ENCODE data around the gene LPP. TPM values are rescaled to one million over a fixed set of nuclear protein-coding genes. Genes with fewer than 3 reads are reported as not detected.

LPP gene
- total RNA-seq, 1 donor from 2014 or later = 132 TPM

DNA sequence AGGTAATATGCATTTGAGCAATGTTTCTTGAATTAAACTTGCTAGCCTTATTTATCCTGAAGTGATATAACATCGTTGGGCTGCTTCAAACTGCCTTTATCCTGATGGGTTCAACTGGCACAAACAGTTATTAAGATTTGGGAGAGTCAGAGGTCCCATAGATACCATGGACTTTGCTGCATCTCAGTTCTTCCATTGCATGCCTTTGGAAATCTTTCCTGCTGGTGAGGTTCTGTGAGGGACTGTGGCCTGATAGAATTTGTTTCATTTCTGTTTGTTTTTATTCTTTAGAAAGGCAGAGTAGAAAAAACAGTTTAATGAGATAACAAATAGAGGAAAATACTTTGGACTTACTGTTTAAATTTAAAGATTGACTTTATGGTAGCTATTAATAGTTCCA is 508.3 kb downstream of the LPP start:
- H3K27me3 Mint-ChIP-seq (ENCODE audit: low read depth) = no peaks in the 10 kb centered on the region
- peaks cover 3% of the 10 kb centered on the region for H3K36me3 Mint-ChIP-seq
- no peaks in the 10 kb centered on the region for H3K4me1 Mint-ChIP-seq
- no peak overlapping the region for H3K27ac Mint-ChIP-seq
- no peak for DNase-seq (ENCODE audit: low spot score in 2 of 2, unreplicated experiment in 2 of 2)
- H3K9me3 Mint-ChIP-seq = peaks cover 7% of the 10 kb centered on the region
- H3K4me3 Mint-ChIP-seq = no peak overlapping the region
- TF ChIP-seq, protein P1, sequence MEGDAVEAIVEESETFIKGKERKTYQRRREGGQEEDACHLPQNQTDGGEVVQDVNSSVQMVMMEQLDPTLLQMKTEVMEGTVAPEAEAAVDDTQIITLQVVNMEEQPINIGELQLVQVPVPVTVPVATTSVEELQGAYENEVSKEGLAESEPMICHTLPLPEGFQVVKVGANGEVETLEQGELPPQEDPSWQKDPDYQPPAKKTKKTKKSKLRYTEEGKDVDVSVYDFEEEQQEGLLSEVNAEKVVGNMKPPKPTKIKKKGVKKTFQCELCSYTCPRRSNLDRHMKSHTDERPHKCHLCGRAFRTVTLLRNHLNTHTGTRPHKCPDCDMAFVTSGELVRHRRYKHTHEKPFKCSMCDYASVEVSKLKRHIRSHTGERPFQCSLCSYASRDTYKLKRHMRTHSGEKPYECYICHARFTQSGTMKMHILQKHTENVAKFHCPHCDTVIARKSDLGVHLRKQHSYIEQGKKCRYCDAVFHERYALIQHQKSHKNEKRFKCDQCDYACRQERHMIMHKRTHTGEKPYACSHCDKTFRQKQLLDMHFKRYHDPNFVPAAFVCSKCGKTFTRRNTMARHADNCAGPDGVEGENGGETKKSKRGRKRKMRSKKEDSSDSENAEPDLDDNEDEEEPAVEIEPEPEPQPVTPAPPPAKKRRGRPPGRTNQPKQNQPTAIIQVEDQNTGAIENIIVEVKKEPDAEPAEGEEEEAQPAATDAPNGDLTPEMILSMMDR (IDR thresholded peaks at IDR 0.05; ENCODE audit: unreplicated experiment) = no peak

DNA sequence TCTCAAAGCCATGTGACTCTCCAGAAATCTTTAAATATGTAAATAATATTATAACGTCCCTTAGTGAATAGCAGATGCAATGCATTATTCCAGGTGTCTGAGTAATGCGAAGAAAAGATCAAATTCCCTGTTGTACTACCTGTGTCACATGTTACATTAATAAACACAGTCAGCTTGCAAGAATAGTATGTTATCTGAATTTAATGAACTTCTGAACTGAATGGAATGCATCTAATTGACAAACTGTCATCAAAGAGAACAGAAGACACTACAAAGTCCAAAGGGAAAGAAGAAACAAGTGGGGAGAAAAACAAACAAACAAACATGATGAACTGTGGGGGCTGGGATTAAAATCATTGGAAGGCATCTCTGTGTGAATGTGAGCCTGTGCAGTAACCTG is 508.8 kb downstream of the LPP start:
- no peaks in the 10 kb centered on the region for H3K4me1 Mint-ChIP-seq
- no peaks in the 10 kb centered on the region for H3K27me3 Mint-ChIP-seq (ENCODE audit: low read depth)
- H3K27ac Mint-ChIP-seq = no peak overlapping the region
- TF ChIP-seq, protein P1 (IDR thresholded peaks at IDR 0.05; ENCODE audit: unreplicated experiment) = no peak
- no peak for DNase-seq (ENCODE audit: low spot score in 2 of 2, unreplicated experiment in 2 of 2)
- peaks cover 3% of the 10 kb centered on the region for H3K36me3 Mint-ChIP-seq
- no peak overlapping the region for H3K4me3 Mint-ChIP-seq
- peaks cover 7% of the 10 kb centered on the region for H3K9me3 Mint-ChIP-seq

DNA sequence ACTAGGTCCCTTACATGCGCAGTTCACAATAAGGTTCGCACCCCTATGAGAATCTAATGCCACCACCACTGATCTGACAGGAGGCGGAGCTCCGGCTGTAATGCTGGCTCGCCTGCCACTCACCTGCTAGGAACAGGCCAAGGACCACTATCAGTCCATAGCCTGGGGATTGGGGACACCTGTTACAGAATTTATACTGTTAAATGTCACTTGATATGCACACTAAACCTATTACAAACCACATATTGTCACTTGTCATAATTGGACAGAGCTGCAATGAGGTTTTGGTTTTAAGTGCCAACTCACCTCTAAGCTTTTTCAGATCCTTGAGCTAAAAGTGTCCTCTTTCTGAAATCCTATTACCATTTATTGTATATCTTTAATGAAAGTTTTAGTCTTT is 509.9 kb downstream of the LPP start:
- Mint-ChIP-seq H3K9me3 (peaks cover 9% of the 10 kb centered on the region), H3K36me3 (peaks cover 5% of the 10 kb centered on the region), H3K27ac (no peak overlapping the region), H3K4me1 (no peaks in the 10 kb centered on the region), H3K27me3 (ENCODE audit: low read depth) (no peaks in the 10 kb centered on the region), H3K4me3 (no peak overlapping the region)
- no peak for DNase-seq (ENCODE audit: low spot score in 2 of 2, unreplicated experiment in 2 of 2)
- TF ChIP-seq, protein P1 (IDR thresholded peaks at IDR 0.05; ENCODE audit: unreplicated experiment) = no peak

DNA sequence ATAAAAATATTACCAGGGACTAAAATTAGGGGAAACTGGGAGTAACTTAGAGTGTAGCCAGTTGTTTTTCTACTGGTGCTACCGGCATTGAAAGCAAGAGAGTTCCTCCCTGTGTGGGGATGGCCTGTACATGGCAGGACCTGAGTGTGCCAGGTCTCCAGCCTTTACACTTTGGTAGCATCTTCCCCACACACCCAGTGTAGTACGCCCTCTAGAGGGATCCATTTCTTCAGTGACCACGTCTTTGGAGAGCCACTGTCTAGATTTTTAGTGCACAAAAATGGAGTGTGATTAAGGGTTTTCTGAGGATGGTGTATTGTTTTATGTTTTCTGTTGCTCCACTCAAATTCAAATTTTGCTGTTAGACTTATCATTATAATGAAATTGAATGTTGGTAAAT is 510.8 kb downstream of the LPP start:
- Mint-ChIP-seq H3K27me3 (ENCODE audit: low read depth) (no peaks in the 10 kb centered on the region), H3K4me3 (no peak overlapping the region), H3K27ac (no peak overlapping the region), H3K36me3 (peaks cover 8% of the 10 kb centered on the region), H3K9me3 (peaks cover 12% of the 10 kb centered on the region), H3K4me1 (no peaks in the 10 kb centered on the region)
- TF ChIP-seq, protein P1 (IDR thresholded peaks at IDR 0.05; ENCODE audit: unreplicated experiment) = no peak
- DNase-seq (ENCODE audit: low spot score in 2 of 2, unreplicated experiment in 2 of 2) = no peak

DNA sequence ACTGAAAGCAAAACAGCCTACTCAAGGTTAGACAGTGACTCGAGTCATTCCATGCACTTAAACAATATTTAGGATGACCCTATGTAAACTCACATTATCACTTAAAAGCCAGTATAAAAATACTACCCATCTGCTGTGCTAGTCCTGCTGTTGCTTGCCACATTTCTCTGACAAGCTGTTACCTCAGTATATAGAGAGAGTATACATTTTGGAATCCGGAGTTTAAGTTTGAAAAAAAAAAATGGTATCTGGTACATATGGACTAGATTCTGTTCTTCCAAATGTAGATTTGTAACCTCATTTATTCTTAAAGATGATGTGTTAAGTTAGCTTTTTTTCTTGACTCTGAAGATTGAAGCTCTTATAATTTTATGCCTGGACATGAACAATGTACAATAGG is 514.0 kb downstream of the LPP start:
- Mint-ChIP-seq H3K9me3 (peaks cover 4% of the 10 kb centered on the region), H3K4me1 (peaks cover 15% of the 10 kb centered on the region), H3K36me3 (peaks cover 4% of the 10 kb centered on the region), H3K27ac (no peak overlapping the region), H3K27me3 (ENCODE audit: low read depth) (no peaks in the 10 kb centered on the region), H3K4me3 (no peak overlapping the region)
- no peak for DNase-seq (ENCODE audit: low spot score in 2 of 2, unreplicated experiment in 2 of 2)
- TF ChIP-seq, protein P1 (IDR thresholded peaks at IDR 0.05; ENCODE audit: unreplicated experiment) = no peak

DNA sequence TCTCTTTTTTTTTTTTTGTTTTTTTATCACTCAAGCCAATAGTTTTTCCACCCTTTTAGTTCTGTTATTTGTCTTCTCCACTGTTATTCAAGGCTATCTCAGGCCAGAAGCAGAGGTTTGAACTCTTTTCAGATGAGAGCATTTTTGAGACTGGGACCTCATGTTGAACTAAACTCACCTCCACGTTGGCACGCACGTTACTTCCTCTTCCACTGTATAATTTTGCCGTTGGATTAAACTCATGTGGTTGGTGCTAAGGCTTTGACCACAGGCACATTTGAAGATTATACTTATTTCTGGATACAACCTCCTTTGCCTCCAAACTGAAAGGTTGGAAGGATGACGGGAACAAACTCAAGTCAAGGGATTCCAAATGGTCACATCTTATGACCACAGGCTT is 516.5 kb downstream of the LPP start:
- Mint-ChIP-seq H3K4me3 (no peak overlapping the region), H3K4me1 (peaks cover 22% of the 10 kb centered on the region), H3K27ac (no peak overlapping the region), H3K36me3 (peaks cover 4% of the 10 kb centered on the region), H3K9me3 (peaks cover 4% of the 10 kb centered on the region), H3K27me3 (ENCODE audit: low read depth) (no peaks in the 10 kb centered on the region)
- no peak for DNase-seq (ENCODE audit: low spot score in 2 of 2, unreplicated experiment in 2 of 2)
- TF ChIP-seq, protein P1 (IDR thresholded peaks at IDR 0.05; ENCODE audit: unreplicated experiment) = no peak

Data from mesothelial cell of epicardium (in vitro differentiated cells).